Naive B cell (primary cell): ENCODE results near the gene LGR6. TPM values are rescaled to one million over a fixed set of nuclear protein-coding genes. Genes with fewer than 3 reads are reported as not detected.

Source experiments
- ATAC-seq, 2 donors: fragments of 150-1000 bp; cut with Tn5 transposase; 2 replicates each; pipeline ENCODE4 v1.10.0; 2021; ENCODE audit warnings: low read depth in 2 of 2, mild to moderate bottlenecking in 2 of 2, moderate library complexity in 2 of 2
- DNase-seq: peaks from one replicate; pipeline ENCODE4 v3.0.0; 2022
- H3K27ac Mint-ChIP-seq, 6 donors: one replicate each; pipeline ENCODE4 v1.8.0; 2020 to 2022; ENCODE audit warnings: mild to moderate bottlenecking in 6 of 6, mixed read lengths in 6 of 6, moderate library complexity in 5 of 6, inconsistent platforms in 2 of 6
- H3K27me3 Mint-ChIP-seq, 3 donors: one replicate each; pipeline ENCODE4 v1.8.0; 2021 to 2022; ENCODE audit warnings: mixed read lengths in 3 of 3, mild to moderate bottlenecking in 1 of 3
- H3K36me3 Mint-ChIP-seq, 2 donors: one replicate each; pipeline ENCODE4 v1.8.0; 2020 to 2022; ENCODE audit warnings: mixed read lengths in 2 of 2, inconsistent platforms in 1 of 2, mild to moderate bottlenecking in 1 of 2
- H3K4me1 Mint-ChIP-seq, 3 donors: one replicate each; pipeline ENCODE4 v1.8.0; 2020 to 2022; ENCODE audit warnings: mixed read lengths in 3 of 3, inconsistent platforms in 1 of 3, mild to moderate bottlenecking in 1 of 3, moderate library complexity in 1 of 3
- H3K4me3 Mint-ChIP-seq, 8 donors: one replicate each; pipeline ENCODE4 v1.8.0; 2020 to 2022; ENCODE audit warnings: mild to moderate bottlenecking in 8 of 8, mixed read lengths in 8 of 8, moderate library complexity in 8 of 8, inconsistent platforms in 2 of 8
- H3K9me3 Mint-ChIP-seq, 7 donors: one replicate each; pipeline ENCODE4 v1.8.0; 2020 to 2022; ENCODE audit warnings: mixed read lengths in 7 of 7, mild to moderate bottlenecking in 5 of 7, inconsistent platforms in 2 of 7, moderate library complexity in 1 of 7
- polyA plus RNA-seq, 6 donors: library from polyadenylated mRNA; unstranded; fragments of 300-500 nt; fragmentation: Illumina TruSeq; gene quantifications; one replicate each; pipeline ENCODE4 v1.2.3, GENCODE V29; 2021; ENCODE audit warnings: low read depth in 6 of 6

LGR6 gene
- polyA plus RNA-seq, 6 donors from 2014 or later = 0.22 TPM; not detected in 5

DNA sequence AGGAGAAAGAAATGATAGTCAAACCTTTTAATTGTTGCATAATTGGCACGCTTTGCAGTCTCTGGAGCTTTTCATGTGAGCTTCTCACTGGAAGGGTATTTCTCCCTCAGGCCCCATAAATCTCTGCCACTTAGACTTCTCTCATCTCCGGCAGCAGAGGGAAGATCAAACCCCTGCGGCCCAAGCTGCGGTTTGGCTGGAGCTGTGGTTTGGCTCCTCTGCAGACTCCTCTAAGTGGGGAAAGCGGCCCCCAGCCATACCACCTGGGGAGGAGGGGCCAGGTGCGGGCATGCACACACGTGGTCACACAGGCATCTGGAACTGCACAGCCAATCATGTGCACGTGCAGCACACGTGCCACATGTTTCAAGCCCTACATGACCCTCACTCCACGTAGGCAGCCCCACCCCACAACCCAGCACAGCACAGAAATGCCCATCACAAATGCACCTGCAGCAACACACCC is 89.8 kb downstream of the LGR6 start:
- Mint-ChIP-seq H3K9me3 (no peaks in the 10 kb centered on the region), H3K27ac (no peak overlapping the region), H3K36me3 (peaks cover 0 to 10% of the 10 kb centered on the region in 2 donors), H3K27me3 (peaks cover 24 to 68% (median 65%) of the 10 kb centered on the region in 3 donors), H3K4me3 (no peak overlapping the region), H3K4me1 (peaks cover 0 to 5% (median 0%) of the 10 kb centered on the region in 3 donors)
- no peak for DNase-seq
- peak; percentile 30 to 38 for ATAC-seq

DNA sequence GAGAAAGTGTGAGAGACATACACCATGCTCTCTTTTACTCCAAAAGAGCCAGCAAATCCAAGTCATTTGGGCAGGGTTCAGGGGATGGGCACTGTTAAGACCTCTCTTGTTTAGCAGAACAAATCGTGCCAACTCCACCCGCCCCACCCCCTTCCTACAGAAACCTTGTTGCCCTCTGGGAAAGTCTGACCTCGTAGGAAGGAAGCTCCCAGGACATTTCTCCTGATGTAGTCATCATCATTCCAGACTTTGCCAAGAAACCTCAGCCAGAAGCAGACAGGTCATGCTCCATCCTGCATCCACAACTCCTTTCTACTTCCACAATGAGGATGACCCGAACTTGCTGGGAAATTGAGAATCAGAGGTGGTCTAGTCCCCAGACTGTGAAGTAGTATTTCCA is 90.4 kb downstream of the LGR6 start:
- ATAC-seq = no peak
- no peak overlapping the region for H3K27ac Mint-ChIP-seq
- peaks cover 0 to 10% of the 10 kb centered on the region in 2 donors for H3K36me3 Mint-ChIP-seq
- H3K4me1 Mint-ChIP-seq = peaks cover 0 to 5% (median 0%) of the 10 kb centered on the region in 3 donors
- no peak overlapping the region for H3K4me3 Mint-ChIP-seq
- no peak for DNase-seq
- no peaks in the 10 kb centered on the region for H3K9me3 Mint-ChIP-seq
- peaks cover 24 to 68% (median 67%) of the 10 kb centered on the region in 3 donors for H3K27me3 Mint-ChIP-seq

DNA sequence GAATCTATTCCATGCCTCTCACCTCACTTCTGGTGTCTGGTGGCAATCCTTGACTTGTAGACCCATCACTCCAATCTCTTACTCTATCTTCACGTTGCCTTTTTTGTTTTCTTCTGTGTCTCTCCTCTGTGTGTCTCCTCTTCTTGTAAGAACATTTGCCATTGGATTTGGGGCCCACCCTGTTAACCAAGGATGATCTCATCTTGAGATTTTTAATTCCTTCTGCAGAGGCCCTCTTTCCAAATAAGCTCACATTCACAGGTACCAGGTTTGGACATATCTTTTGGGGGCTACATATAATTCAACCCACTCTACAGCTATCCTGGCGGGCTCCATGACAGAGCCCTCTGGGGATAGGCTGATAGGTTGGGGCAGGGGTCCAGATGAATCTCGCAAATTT is 92.3 kb downstream of the LGR6 start:
- no peak overlapping the region for H3K4me3 Mint-ChIP-seq
- ATAC-seq = no peak
- H3K9me3 Mint-ChIP-seq = no peaks in the 10 kb centered on the region
- H3K36me3 Mint-ChIP-seq = peaks cover 0 to 10% of the 10 kb centered on the region in 2 donors
- H3K27ac Mint-ChIP-seq = no peak overlapping the region
- no peak for DNase-seq
- H3K4me1 Mint-ChIP-seq = peaks cover 0 to 5% (median 0%) of the 10 kb centered on the region in 3 donors
- peaks cover 32 to 65% (median 59%) of the 10 kb centered on the region in 3 donors for H3K27me3 Mint-ChIP-seq

DNA sequence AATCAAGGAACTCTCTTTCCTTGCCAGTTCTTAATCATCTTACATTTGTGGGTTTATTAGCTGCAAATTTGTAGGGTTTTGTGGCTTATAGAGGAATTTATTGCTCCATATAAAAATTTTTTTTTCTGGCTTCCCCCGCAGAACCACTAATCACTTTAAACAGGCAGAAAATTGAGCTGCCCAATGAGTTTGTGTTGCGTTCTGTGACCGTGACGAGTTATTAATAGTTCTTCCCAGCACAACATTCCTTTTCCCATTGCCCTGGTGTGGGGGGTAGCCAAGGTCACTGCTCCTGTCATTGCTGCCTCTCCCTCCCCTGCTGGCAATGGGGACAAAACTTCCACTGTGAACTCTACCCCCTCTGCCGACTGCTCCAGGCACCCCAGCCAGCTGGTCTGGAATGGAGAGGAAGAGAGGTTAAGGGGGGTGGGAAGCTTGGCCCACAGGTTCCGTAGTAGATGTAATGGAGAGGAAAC is 93.1 kb downstream of the LGR6 start:
- DNase-seq = no peak
- peaks cover 33 to 58% (median 53%) of the 10 kb centered on the region in 3 donors for H3K27me3 Mint-ChIP-seq
- H3K27ac Mint-ChIP-seq = no peak overlapping the region
- no peak for ATAC-seq
- H3K36me3 Mint-ChIP-seq = peaks cover 0 to 10% of the 10 kb centered on the region in 2 donors
- H3K4me1 Mint-ChIP-seq = peaks cover 0 to 5% (median 0%) of the 10 kb centered on the region in 3 donors
- no peak overlapping the region for H3K4me3 Mint-ChIP-seq
- H3K9me3 Mint-ChIP-seq = no peaks in the 10 kb centered on the region

DNA sequence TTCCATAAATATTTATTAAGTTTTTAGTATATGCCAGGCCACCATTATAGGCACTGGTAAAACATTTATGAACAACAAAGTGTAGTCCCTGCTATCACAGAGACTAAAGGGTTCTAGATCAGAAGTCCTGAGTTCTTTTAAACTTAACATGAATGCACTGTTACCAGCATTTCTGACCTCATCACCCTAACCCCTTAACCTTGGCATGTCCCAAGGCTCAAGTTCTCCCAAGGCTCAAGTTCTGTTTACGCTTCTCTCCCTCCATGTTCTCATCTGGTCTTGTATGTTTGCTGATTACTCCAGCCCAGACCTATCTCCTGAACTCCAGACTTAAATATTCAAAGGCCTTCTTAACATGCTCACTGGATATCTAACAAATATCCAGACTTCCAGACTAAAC is 93.6 kb downstream of the LGR6 start:
- no peak for DNase-seq
- peaks cover 0 to 5% (median 0%) of the 10 kb centered on the region in 3 donors for H3K4me1 Mint-ChIP-seq
- no peak overlapping the region for H3K27ac Mint-ChIP-seq
- peaks cover 0 to 10% of the 10 kb centered on the region in 2 donors for H3K36me3 Mint-ChIP-seq
- no peaks in the 10 kb centered on the region for H3K9me3 Mint-ChIP-seq
- H3K4me3 Mint-ChIP-seq = no peak overlapping the region
- H3K27me3 Mint-ChIP-seq = peaks cover 39 to 57% (median 53%) of the 10 kb centered on the region in 3 donors
- ATAC-seq = no peak

DNA sequence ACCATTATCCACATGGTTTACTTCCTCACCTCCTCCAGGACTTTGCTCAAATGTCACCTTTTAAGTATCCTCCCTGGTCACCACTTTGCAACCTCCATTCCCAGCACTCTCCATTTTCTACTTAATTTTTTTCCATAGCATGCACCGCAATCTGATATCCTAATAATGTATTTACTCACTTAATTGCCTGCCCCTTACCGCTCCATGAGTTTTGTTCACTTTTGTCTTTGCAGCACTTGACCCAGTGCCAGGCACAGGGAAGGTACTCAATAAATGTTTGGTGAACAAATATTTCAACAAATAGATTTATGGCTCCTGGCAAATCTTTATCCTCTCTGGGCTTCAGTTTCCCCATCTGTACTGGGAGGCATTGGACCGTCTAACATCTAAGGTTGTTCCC is 94.6 kb downstream of the LGR6 start:
- DNase-seq (no peak), ATAC-seq (no peak)
- Mint-ChIP-seq H3K27ac (peak overlapping the region in 1 of 6 donors; percentile 35), H3K4me3 (no peak overlapping the region), H3K27me3 (peaks cover 43 to 61% (median 55%) of the 10 kb centered on the region in 3 donors), H3K9me3 (no peaks in the 10 kb centered on the region), H3K36me3 (peaks cover 0 to 10% of the 10 kb centered on the region in 2 donors), H3K4me1 (peaks cover 0 to 5% (median 0%) of the 10 kb centered on the region in 3 donors)

DNA sequence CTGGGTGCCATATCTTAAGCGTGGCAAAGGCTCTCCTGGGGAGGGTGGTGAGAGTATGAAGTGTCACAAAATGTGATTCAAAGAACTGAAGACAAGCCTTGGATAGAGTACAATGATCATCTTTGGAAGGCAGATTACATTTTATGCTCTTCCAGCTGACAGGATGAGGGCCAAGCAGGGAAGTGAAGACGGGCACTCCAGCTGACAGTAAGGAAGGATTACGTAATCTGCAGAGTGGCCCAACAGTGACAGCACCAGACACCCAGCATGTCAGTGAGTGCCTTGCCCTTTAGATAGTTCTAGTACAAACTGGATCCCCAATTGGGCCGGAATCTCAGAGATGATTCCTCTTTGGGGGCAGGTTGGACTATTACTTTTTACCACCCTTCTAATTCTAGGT is 95.4 kb downstream of the LGR6 start:
- Mint-ChIP-seq H3K27ac (no peak overlapping the region), H3K9me3 (no peaks in the 10 kb centered on the region), H3K36me3 (peaks cover 0 to 10% of the 10 kb centered on the region in 2 donors), H3K4me3 (no peak overlapping the region), H3K4me1 (no peaks in the 10 kb centered on the region), H3K27me3 (peaks cover 45 to 61% (median 51%) of the 10 kb centered on the region in 3 donors)
- no peak for DNase-seq
- no peak for ATAC-seq

DNA sequence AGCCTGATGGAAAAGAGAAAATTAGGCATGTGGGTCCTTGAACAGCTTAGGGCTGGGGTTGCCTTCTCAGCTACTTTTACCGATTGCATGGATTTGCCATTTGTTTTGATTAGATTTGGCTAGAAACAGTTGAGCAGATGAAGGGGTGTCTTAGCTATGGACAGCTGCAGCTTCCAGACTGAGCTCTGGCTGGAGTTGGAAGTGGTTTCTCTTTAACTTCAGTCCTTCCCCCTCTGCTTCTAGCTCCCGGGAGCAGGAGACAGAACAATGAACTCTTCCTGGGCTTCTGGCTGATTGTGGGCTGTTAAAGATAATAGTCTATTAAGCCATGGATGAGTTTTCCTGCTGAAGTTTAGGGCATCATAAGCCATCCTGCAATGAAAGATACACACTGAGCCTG is 97.4 kb downstream of the LGR6 start:
- Mint-ChIP-seq H3K27me3 (peaks cover 33 to 54% (median 50%) of the 10 kb centered on the region in 3 donors), H3K4me3 (no peak overlapping the region), H3K36me3 (peaks cover 0 to 10% of the 10 kb centered on the region in 2 donors), H3K27ac (no peak overlapping the region), H3K9me3 (no peaks in the 10 kb centered on the region), H3K4me1 (no peaks in the 10 kb centered on the region)
- DNase-seq (no peak), ATAC-seq (no peak)

DNA sequence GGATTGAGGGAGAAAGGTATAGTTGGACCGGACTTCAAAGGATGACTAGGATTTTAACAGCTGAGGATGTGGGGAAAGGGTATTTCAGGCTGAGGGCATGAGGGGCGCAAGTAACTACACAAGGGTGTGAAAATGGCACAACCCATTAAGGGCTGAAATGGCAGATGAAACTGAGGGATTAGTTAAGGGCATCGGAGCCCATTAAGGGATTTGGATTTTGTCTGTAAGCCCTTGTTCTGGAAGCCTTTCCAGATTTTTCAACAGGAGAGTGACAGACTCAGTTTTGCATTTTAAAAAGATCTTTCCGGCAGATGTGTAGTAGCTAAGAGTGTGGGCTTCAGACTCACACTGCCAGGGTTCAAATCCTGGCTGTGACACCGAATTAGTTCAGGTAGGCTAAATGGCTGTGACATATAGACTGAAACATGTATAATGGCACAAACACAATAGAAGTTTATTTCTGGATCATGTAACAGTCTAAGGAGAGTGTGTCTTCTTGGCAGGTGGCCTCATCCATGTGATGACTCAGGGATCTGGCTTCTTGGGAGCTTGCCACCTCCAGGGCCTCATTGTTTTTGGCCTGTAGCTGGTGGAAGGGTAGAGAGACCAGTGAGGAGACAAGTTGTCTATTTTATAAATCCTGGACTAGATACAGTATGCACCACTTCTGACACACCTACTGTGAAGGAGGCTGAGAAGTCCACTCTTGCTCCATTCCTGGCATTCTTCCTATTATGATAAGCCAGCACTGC is 98.5 kb downstream of the LGR6 start:
- H3K4me3 Mint-ChIP-seq = no peak overlapping the region
- H3K27me3 Mint-ChIP-seq = peaks cover 33 to 52% (median 45%) of the 10 kb centered on the region in 3 donors
- ATAC-seq (no peak), DNase-seq (no peak)
- H3K27ac Mint-ChIP-seq = no peak overlapping the region
- peaks cover 0 to 10% of the 10 kb centered on the region in 2 donors for H3K36me3 Mint-ChIP-seq
- H3K4me1 Mint-ChIP-seq = no peaks in the 10 kb centered on the region
- H3K9me3 Mint-ChIP-seq = no peaks in the 10 kb centered on the region

DNA sequence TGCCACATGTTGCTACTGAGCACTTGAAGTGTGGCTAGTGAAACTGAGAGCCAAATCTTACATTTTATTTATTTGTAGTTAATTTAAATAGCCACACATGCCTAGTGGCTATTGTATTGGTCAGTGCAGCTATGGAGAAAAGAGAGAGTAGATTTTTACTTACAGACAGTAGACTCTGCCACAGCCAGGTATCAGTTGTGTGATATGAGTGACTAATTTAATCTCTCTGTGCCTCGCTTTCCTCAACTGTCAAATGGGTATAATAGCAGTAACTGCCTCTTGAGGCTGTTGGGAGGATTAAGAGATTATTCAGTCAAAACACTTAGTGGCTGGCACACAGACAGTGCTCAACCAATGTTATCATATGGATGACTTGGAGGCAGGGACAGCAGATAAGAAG is 99.2 kb downstream of the LGR6 start:
- no peak for ATAC-seq
- Mint-ChIP-seq H3K36me3 (peaks cover 0 to 5% of the 10 kb centered on the region in 2 donors), H3K27me3 (peaks cover 27 to 47% (median 40%) of the 10 kb centered on the region in 3 donors), H3K4me3 (no peak overlapping the region), H3K9me3 (no peaks in the 10 kb centered on the region), H3K4me1 (no peaks in the 10 kb centered on the region), H3K27ac (no peak overlapping the region)
- DNase-seq = no peak

DNA sequence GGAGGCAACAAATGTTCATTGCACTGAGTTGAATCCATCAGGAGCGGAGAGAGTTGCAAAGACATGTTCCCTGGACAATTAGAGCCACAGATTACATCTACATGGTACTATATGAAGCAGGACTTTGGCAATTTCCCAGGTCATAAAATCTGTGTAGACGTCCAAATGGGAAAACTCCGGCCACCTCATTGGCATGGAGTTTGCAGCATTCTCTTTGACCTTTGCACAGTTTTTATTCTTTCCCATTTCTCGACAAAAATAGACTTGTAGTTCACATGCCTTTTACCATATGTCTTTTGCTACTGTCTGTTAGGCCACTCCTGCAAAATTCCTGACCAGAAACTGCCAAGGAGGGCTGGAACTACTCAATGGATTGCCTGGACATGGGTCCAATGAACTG is 100.0 kb downstream of the LGR6 start:
- ATAC-seq (no peak), DNase-seq (no peak)
- Mint-ChIP-seq H3K27ac (no peak overlapping the region), H3K4me3 (no peak overlapping the region), H3K27me3 (peaks cover 27 to 39% (median 39%) of the 10 kb centered on the region in 3 donors), H3K9me3 (no peaks in the 10 kb centered on the region), H3K4me1 (no peaks in the 10 kb centered on the region), H3K36me3 (no peaks in the 10 kb centered on the region)

DNA sequence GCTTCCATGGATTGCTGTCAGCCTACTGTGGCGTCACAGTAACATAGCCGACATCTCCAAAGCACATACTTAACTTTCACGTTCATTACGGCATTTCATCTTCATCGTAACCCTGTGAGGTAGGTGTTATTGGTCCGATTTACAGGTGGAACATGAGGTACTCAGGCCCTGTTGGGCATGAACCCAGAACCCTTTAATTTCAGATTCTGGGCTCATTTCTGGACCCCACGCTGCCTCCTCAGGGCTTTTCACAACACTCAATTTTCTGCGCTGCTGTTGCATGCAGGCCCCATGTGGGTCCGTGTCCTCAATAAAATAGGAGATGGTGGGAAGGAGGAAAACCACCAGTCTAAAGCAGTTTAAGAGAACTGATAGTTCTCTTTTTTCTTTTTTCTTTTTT is 108.6 kb downstream of the LGR6 start:
- H3K27me3 Mint-ChIP-seq = peaks cover 9 to 29% (median 20%) of the 10 kb centered on the region in 3 donors
- H3K9me3 Mint-ChIP-seq = no peaks in the 10 kb centered on the region
- no peaks in the 10 kb centered on the region for H3K4me1 Mint-ChIP-seq
- H3K27ac Mint-ChIP-seq = no peak overlapping the region
- DNase-seq = no peak
- H3K36me3 Mint-ChIP-seq = no peaks in the 10 kb centered on the region
- no peak for ATAC-seq
- H3K4me3 Mint-ChIP-seq = no peak overlapping the region

DNA sequence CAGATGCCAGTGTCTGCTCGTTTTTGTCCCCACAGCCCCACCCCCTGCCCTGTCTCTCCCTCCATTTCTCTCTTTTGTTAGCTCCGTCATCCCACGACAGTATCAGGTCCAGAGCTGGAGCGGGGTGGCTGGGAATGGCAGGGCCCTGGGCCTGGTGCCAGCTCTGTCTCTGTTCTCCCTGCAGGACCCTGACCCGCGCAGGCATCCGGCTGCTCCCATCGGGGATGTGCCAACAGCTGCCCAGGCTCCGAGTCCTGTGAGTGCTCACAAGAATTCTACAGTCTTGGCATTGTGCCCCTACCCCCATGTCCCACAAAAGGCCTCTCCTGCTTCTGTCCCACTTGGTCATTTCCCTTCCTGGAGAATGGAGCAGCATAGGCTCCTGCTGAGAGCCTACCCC is 110.8 kb downstream of the LGR6 start:
- no peak overlapping the region for H3K4me3 Mint-ChIP-seq
- peaks cover 4 to 38% (median 17%) of the 10 kb centered on the region in 3 donors for H3K27me3 Mint-ChIP-seq
- no peak for DNase-seq
- no peak for ATAC-seq
- H3K4me1 Mint-ChIP-seq = peaks cover 0 to 11% (median 0%) of the 10 kb centered on the region in 3 donors
- no peaks in the 10 kb centered on the region for H3K9me3 Mint-ChIP-seq
- H3K27ac Mint-ChIP-seq = no peak overlapping the region
- no peaks in the 10 kb centered on the region for H3K36me3 Mint-ChIP-seq

DNA sequence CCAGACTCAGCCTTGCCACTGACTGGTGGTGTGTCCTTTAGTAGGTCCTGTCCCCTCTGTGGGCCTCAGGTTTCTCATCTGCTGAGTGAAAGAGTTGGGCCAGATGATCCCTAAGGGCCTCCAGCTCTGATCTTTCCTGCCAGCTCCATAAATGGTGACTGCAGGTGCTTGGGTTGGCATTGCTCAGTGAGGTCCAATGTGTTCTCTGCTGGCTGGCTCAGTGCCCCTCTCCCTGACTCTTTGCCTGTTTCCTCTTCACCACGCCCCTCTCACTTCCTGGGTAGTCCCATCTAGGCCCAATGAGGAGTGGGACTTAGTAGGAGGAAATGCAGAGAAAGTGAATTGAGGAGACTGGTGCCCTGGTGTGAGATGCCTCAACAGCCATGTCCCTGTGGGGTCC is 111.6 kb downstream of the LGR6 start:
- peaks cover 0 to 11% (median 0%) of the 10 kb centered on the region in 3 donors for H3K4me1 Mint-ChIP-seq
- H3K36me3 Mint-ChIP-seq = no peaks in the 10 kb centered on the region
- DNase-seq = no peak
- peaks cover 0 to 30% (median 17%) of the 10 kb centered on the region in 3 donors for H3K27me3 Mint-ChIP-seq
- no peak overlapping the region for H3K4me3 Mint-ChIP-seq
- H3K27ac Mint-ChIP-seq = no peak overlapping the region
- no peaks in the 10 kb centered on the region for H3K9me3 Mint-ChIP-seq
- ATAC-seq = no peak
